Astrocyte (in vitro differentiated cells and primary cell): Measurements from ENCODE around the gene SUPT7L. TPM values are rescaled to one million over a fixed set of nuclear protein-coding genes. Genes with fewer than 3 reads are reported as not detected.
"Not testable (repeated sequence)": the region's sequence is repeated elsewhere in the genome, so short reads cannot be mapped to it uniquely, and the experiment has no call there.

Source experiments
- DNase-seq: peaks from one replicate; pipeline ENCODE4 v3.0.0-alpha.2; 2010; ENCODE audit warnings: low read depth
- FAIRE-seq: peaks from 2 replicates; lab custom pipeline; 2011; peaks lifted over from hg19 to GRCh38; lab: Jason Lieb, UNC
- H2AFZ ChIP-seq: 2 replicates; pipeline ENCODE4 v1.6.0; 2012; ENCODE audit warnings: low read depth, low read length, inconsistent platforms
- H3K27ac ChIP-seq: 2 replicates; pipeline ENCODE4 v1.5.1; 2011; ENCODE audit warnings: low read depth, low read length, inconsistent platforms
- H3K27me3 ChIP-seq: 2 replicates; pipeline ENCODE4 v1.6.0; 2011; ENCODE audit warnings: low read length, inconsistent platforms; ENCODE audit not compliant: insufficient read depth
- H3K36me3 ChIP-seq: 2 replicates; pipeline ENCODE4 v1.5.1; 2011; ENCODE audit warnings: low read length, inconsistent platforms; ENCODE audit not compliant: insufficient read depth
- H3K4me1 ChIP-seq: 2 replicates; pipeline ENCODE4 v1.5.1; 2011; ENCODE audit warnings: low read length, inconsistent platforms; ENCODE audit not compliant: insufficient read depth
- H3K4me2 ChIP-seq: 2 replicates; pipeline ENCODE4 v1.6.0; 2012; ENCODE audit warnings: low read length, inconsistent platforms
- H3K4me3 ChIP-seq: 2 replicates; pipeline ENCODE4 v1.5.1; 2011; ENCODE audit warnings: low read depth, mild to moderate bottlenecking, low read length, inconsistent platforms; ENCODE audit not compliant: insufficient read depth
- H3K79me2 ChIP-seq: 2 replicates; pipeline ENCODE4 v1.6.0; 2012; ENCODE audit warnings: mild to moderate bottlenecking, low read length, inconsistent platforms; ENCODE audit not compliant: insufficient read depth
- H3K9ac ChIP-seq: 2 replicates; pipeline ENCODE4 v1.6.0; 2012; ENCODE audit warnings: mild to moderate bottlenecking, low read length, inconsistent platforms
- H3K9me3 ChIP-seq: 2 replicates; pipeline ENCODE4 v1.5.1; 2012; ENCODE audit warnings: low read depth, mild to moderate bottlenecking, low read length, inconsistent platforms; ENCODE audit not compliant: insufficient read depth
- H4K20me1 ChIP-seq: 2 replicates; pipeline ENCODE4 v1.6.0; 2012; ENCODE audit warnings: low read length, inconsistent platforms; ENCODE audit not compliant: insufficient read depth
- H3K27ac Mint-ChIP-seq: one replicate; pipeline ENCODE4 v1.8.0; 2021; ENCODE audit warnings: mild to moderate bottlenecking, mixed read lengths; ENCODE audit not compliant: unreplicated experiment
- H3K27me3 Mint-ChIP-seq: one replicate; pipeline ENCODE4 v1.8.0; 2021; ENCODE audit warnings: low read depth, mixed read lengths; ENCODE audit not compliant: unreplicated experiment
- H3K36me3 Mint-ChIP-seq: one replicate; pipeline ENCODE4 v1.8.0; 2021; ENCODE audit warnings: low read depth, mixed read lengths; ENCODE audit not compliant: unreplicated experiment
- H3K4me1 Mint-ChIP-seq: one replicate; pipeline ENCODE4 v1.8.0; 2021; ENCODE audit warnings: low read depth, mixed read lengths; ENCODE audit not compliant: unreplicated experiment
- H3K4me3 Mint-ChIP-seq: one replicate; pipeline ENCODE4 v1.8.0; 2021; ENCODE audit warnings: mild to moderate bottlenecking, moderate library complexity, mixed read lengths; ENCODE audit not compliant: unreplicated experiment
- H3K9me3 Mint-ChIP-seq: one replicate; pipeline ENCODE4 v1.8.0; 2021; ENCODE audit warnings: mild to moderate bottlenecking, mixed read lengths; ENCODE audit not compliant: unreplicated experiment
- CTCF ChIP-seq: IDR thresholded peaks from 2 replicates; pipeline ENCODE4 v1.5.1; 2011; ENCODE audit warnings: low read depth, mild to moderate bottlenecking, inconsistent platforms, low read length, moderate library complexity; ENCODE audit not compliant: insufficient read depth
- EZH2 ChIP-seq: IDR thresholded peaks from 2 replicates; pipeline ENCODE4 v1.6.1; 2012; ENCODE audit warnings: mild to moderate bottlenecking, low read length, inconsistent platforms; ENCODE audit not compliant: insufficient read depth
- total RNA-seq: library from RNA; stranded (reverse); gene quantifications from 2 replicates; pipeline ENCODE4 v1.2.1, GENCODE V29; 2021

SUPT7L gene
- total RNA-seq, 1 donor from 2014 or later, result 27.8 TPM

DNA sequence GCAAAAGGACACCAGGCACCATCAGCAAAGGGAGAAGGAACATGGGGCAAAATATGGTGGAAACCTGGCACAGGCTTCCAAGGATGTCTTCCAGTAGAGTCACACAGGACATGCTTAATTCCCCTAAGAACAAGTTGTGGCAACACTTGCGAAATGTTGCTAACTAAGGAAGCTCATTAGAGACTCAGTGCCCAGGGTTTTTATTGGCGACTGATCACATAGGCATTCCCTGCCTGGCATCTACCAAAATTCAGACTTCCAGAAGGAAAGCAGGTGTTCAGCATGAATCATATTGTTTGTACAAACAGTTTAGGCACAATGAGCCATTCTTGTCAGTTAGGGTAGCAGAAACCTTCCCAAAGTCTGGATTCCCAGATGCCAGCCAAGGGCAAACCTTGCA is 26.0 kb upstream of the SUPT7L start:
- H4K20me1 ChIP-seq, result no peaks in the 10 kb centered on the region
- H3K4me2 ChIP-seq, result no peak overlapping the region
- TF ChIP-seq CTCF (no peak), EZH2 (no peak)
- Mint-ChIP-seq H3K9me3 (no peaks in the 10 kb centered on the region), H3K4me3 (no peak overlapping the region), H3K27ac (no peak overlapping the region), H3K4me1 (peaks cover 2% of the 10 kb centered on the region), H3K27me3 (no peaks in the 10 kb centered on the region), H3K36me3 (peaks cover 15% of the 10 kb centered on the region)
- H3K9ac ChIP-seq, result no peak overlapping the region
- H3K27me3 ChIP-seq, result no peaks in the 10 kb centered on the region
- H2AFZ ChIP-seq, result no peak overlapping the region
- peaks cover 26% of the 10 kb centered on the region for H3K36me3 ChIP-seq
- H3K79me2 ChIP-seq, result no peaks in the 10 kb centered on the region
- FAIRE-seq, result no peak
- H3K27ac ChIP-seq, result no peak overlapping the region
- no peak for DNase-seq
- no peaks in the 10 kb centered on the region for H3K4me1 ChIP-seq
- no peak overlapping the region for H3K4me3 ChIP-seq
- H3K9me3 ChIP-seq, result no peaks in the 10 kb centered on the region

GRCh38 chr2:27687232-27687631 is 23.8 kb upstream of the SUPT7L start:
- H3K27ac Mint-ChIP-seq, result no peak overlapping the region
- Histone ChIP-seq H3K9me3 (no peaks in the 10 kb centered on the region), H3K4me1 (peaks cover 13% of the 10 kb centered on the region), H3K27me3 (no peaks in the 10 kb centered on the region), H3K79me2 (no peaks in the 10 kb centered on the region), H3K4me3 (no peak overlapping the region), H3K4me2 (no peak overlapping the region), H3K36me3 (peaks cover 23% of the 10 kb centered on the region), H2AFZ (no peak overlapping the region), H4K20me1 (no peaks in the 10 kb centered on the region), H3K9ac (no peak overlapping the region), H3K27ac (no peak overlapping the region)
- no peak for TF ChIP-seq EZH2
- TF ChIP-seq CTCF, result no peak
- H3K4me1 Mint-ChIP-seq, result peaks cover 16% of the 10 kb centered on the region
- H3K9me3 Mint-ChIP-seq, result no peaks in the 10 kb centered on the region
- H3K36me3 Mint-ChIP-seq, result peaks cover 11% of the 10 kb centered on the region
- FAIRE-seq, result no peak
- H3K4me3 Mint-ChIP-seq, result no peak overlapping the region
- no peaks in the 10 kb centered on the region for H3K27me3 Mint-ChIP-seq
- DNase-seq, result no peak

DNA sequence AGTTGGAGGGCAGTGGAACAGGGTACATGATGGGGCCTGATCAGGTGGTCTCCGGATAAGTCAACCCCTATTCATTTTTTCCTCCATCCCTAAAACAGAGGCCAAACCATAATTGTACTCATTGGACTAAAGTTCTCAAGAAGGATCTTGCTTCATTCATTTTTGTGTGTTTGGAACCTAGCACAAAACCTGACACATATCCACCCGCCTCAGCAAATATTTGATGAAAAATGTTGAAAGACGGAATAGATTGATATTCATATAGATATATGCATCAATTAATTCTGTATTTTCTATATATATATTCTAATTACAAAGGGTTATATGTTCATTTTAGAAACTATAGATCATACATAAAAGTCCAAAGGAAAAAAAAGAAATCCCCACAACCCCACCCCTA is 22.2 kb upstream of the SUPT7L start:
- no peaks in the 10 kb centered on the region for H3K27me3 ChIP-seq
- no peak overlapping the region for H3K4me3 ChIP-seq
- Mint-ChIP-seq H3K27me3 (no peaks in the 10 kb centered on the region), H3K36me3 (peaks cover 8% of the 10 kb centered on the region), H3K9me3 (no peaks in the 10 kb centered on the region), H3K27ac (no peak overlapping the region), H3K4me1 (peaks cover 33% of the 10 kb centered on the region), H3K4me3 (no peak overlapping the region)
- no peaks in the 10 kb centered on the region for H3K79me2 ChIP-seq
- H3K9me3 ChIP-seq, result no peaks in the 10 kb centered on the region
- H3K36me3 ChIP-seq, result peaks cover 23% of the 10 kb centered on the region
- H4K20me1 ChIP-seq, result no peaks in the 10 kb centered on the region
- DNase-seq (no peak), FAIRE-seq (no peak)
- H3K9ac ChIP-seq, result no peak overlapping the region
- H3K4me2 ChIP-seq, result no peak overlapping the region
- no peak overlapping the region for H3K27ac ChIP-seq
- TF ChIP-seq EZH2, result no peak
- TF ChIP-seq CTCF, result no peak
- H3K4me1 ChIP-seq, result peaks cover 26% of the 10 kb centered on the region
- H2AFZ ChIP-seq, result no peak overlapping the region

GRCh38 chr2:27685006-27685405 is 21.6 kb upstream of the SUPT7L start:
- H3K27me3 Mint-ChIP-seq, H3K27ac Mint-ChIP-seq, H3K27ac ChIP-seq, H3K4me3 Mint-ChIP-seq, H3K79me2 ChIP-seq, H2AFZ ChIP-seq, DNase-seq, H3K9me3 ChIP-seq, H4K20me1 ChIP-seq, H3K9me3 Mint-ChIP-seq, H3K4me3 ChIP-seq, H3K4me2 ChIP-seq, H3K9ac ChIP-seq, FAIRE-seq, H3K36me3 Mint-ChIP-seq, H3K27me3 ChIP-seq: not testable (repeated sequence)
- Histone ChIP-seq H3K36me3 (peaks cover 23% of the 10 kb centered on the region), H3K4me1 (peaks cover 26% of the 10 kb centered on the region)
- peaks cover 36% of the 10 kb centered on the region for H3K4me1 Mint-ChIP-seq
